Lower leg skin (tissue), 3 donors: ENCODE results near the gene MRPS5.

Experiments used
- CTCF ChIP-seq, 3 donors: fragments of 450-650 bp; IDR thresholded peaks; one replicate each; pipeline ENCODE4 v1.5.1; 2016; ENCODE audit warnings: antibody characterized with exemption in 3 of 3, mild to moderate bottlenecking in 3 of 3, moderate library complexity in 2 of 3
- POLR2A ChIP-seq, 2 donors: fragments of 450-650 bp; IDR thresholded peaks; one replicate each; pipeline ENCODE4 v1.6.1; 2016 to 2017; ENCODE audit warnings: antibody characterized with exemption in 2 of 2, mild to moderate bottlenecking in 1 of 2, moderate library complexity in 1 of 2

GRCh38 chr2:95059656-95060370 lies 61.8 kb downstream of the MRPS5 start:
- TF ChIP-seq CTCF (IDR thresholded peaks at IDR 0.05): no peak
- TF ChIP-seq POLR2A (IDR thresholded peaks at IDR 0.05): no peak
